Neural cell (in vitro differentiated cells): ENCODE results near the gene EPHA4.
A peak's percentile ranks its signal among the peaks of the same experiment; 100 is the strongest.

Experiments
- EP300 ChIP-seq: fragments of 450-650 bp; conservative IDR thresholded peaks from 2 replicates; pipeline ENCODE4 v1.6.1; 2014; ENCODE audit warnings: antibody characterized with exemption, mild to moderate bottlenecking, moderate library complexity; ENCODE audit not compliant: poor library complexity, severe bottlenecking
- EZH2 ChIP-seq: fragments of 200-600, 300-800 bp; shearing (Covaris generic), sonication (generic); IDR thresholded peaks from 2 replicates; pipeline ENCODE4 v1.6.1; 2014; ENCODE audit warnings: antibody characterized with exemption, low read length, borderline replicate concordance, mild to moderate bottlenecking; ENCODE audit not compliant: insufficient read depth, poor library complexity, severe bottlenecking
- MXI1 ChIP-seq: fragments of 450-650 bp; conservative IDR thresholded peaks from 2 replicates; pipeline ENCODE4 v1.6.1; 2014; ENCODE audit warnings: antibody characterized with exemption, mild to moderate bottlenecking; ENCODE audit not compliant: poor library complexity, severe bottlenecking
- POLR2AphosphoS5 ChIP-seq: IDR thresholded peaks from 2 replicates; pipeline ENCODE4 v1.6.1; 2012
- RAD21 ChIP-seq: fragments of 450-650 bp; conservative IDR thresholded peaks from 2 replicates; pipeline ENCODE4 v1.6.1; 2014; ENCODE audit warnings: antibody characterized with exemption, mild to moderate bottlenecking, moderate library complexity
- SMC3 ChIP-seq: fragments of 450-650 bp; conservative IDR thresholded peaks from 2 replicates; pipeline ENCODE4 v1.6.1; 2014; ENCODE audit warnings: antibody characterized with exemption, mild to moderate bottlenecking, moderate library complexity; ENCODE audit not compliant: poor library complexity
- TAF1 ChIP-seq: IDR thresholded peaks from 2 replicates; pipeline ENCODE4 v1.6.1; 2012; ENCODE audit warnings: low read depth
- TF ChIP-seq, protein P1 (sequence below): fragments of 450-650 bp; IDR thresholded peaks from 2 replicates; pipeline ENCODE4 v1.5.1; 2014; ENCODE audit warnings: antibody characterized with exemption, mild to moderate bottlenecking, moderate library complexity; ENCODE audit not compliant: poor library complexity, severe bottlenecking
- TF ChIP-seq, protein P2 (sequence below): IDR thresholded peaks from 2 replicates; pipeline ENCODE4 v1.6.1; 2012; ENCODE audit warnings: borderline replicate concordance

DNA sequence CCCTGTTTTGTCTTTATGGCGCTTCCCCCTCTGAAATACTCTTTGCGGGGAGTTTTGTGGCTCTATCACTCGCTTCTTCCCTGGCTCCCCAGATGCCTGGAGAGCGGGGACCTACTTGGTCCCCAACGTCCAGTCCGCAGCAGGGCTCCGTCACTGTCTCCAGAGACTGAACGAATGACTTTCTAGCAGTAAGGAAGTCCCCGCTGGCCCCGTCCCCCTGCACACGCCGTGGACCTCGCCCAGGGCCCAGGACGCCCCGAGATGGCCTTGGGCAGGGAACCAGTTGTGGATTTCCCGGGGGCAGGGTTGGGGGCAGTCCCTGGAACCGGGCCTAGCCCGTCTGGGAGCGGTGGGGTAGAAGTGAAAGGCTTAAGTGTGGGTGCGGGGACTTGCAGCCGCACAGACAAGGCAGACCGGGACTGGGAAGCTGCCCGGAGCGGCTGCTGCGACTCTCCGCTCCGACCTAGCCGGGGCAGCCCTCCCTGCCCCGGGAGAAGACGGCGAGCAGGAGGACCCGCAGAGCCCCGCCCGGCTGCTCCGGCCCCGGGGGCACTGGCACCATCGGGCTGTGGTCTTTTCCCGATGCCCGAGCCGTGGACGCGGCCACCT is 821 bp upstream of the EPHA4 start:
- TF ChIP-seq EZH2 (no peak), EP300 (no peak), SMC3 (no peak), POLR2AphosphoS5 (no peak), RAD21 (no peak), MXI1 (no peak), TAF1 (no peak)
- TF ChIP-seq, protein P1, sequence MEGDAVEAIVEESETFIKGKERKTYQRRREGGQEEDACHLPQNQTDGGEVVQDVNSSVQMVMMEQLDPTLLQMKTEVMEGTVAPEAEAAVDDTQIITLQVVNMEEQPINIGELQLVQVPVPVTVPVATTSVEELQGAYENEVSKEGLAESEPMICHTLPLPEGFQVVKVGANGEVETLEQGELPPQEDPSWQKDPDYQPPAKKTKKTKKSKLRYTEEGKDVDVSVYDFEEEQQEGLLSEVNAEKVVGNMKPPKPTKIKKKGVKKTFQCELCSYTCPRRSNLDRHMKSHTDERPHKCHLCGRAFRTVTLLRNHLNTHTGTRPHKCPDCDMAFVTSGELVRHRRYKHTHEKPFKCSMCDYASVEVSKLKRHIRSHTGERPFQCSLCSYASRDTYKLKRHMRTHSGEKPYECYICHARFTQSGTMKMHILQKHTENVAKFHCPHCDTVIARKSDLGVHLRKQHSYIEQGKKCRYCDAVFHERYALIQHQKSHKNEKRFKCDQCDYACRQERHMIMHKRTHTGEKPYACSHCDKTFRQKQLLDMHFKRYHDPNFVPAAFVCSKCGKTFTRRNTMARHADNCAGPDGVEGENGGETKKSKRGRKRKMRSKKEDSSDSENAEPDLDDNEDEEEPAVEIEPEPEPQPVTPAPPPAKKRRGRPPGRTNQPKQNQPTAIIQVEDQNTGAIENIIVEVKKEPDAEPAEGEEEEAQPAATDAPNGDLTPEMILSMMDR = no peak
- TF ChIP-seq, protein P2, sequence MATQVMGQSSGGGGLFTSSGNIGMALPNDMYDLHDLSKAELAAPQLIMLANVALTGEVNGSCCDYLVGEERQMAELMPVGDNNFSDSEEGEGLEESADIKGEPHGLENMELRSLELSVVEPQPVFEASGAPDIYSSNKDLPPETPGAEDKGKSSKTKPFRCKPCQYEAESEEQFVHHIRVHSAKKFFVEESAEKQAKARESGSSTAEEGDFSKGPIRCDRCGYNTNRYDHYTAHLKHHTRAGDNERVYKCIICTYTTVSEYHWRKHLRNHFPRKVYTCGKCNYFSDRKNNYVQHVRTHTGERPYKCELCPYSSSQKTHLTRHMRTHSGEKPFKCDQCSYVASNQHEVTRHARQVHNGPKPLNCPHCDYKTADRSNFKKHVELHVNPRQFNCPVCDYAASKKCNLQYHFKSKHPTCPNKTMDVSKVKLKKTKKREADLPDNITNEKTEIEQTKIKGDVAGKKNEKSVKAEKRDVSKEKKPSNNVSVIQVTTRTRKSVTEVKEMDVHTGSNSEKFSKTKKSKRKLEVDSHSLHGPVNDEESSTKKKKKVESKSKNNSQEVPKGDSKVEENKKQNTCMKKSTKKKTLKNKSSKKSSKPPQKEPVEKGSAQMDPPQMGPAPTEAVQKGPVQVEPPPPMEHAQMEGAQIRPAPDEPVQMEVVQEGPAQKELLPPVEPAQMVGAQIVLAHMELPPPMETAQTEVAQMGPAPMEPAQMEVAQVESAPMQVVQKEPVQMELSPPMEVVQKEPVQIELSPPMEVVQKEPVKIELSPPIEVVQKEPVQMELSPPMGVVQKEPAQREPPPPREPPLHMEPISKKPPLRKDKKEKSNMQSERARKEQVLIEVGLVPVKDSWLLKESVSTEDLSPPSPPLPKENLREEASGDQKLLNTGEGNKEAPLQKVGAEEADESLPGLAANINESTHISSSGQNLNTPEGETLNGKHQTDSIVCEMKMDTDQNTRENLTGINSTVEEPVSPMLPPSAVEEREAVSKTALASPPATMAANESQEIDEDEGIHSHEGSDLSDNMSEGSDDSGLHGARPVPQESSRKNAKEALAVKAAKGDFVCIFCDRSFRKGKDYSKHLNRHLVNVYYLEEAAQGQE = peak; percentile 7
